GM19372 (cell line): ENCODE results near the gene PTGES3L.

Experiments used
- ATAC-seq: cut with Tn5 transposase; IDR thresholded peaks from one replicate; pipeline ENCODE4 v1.9.1; 2021; ENCODE audit warnings: mild to moderate bottlenecking, low read depth, moderate library complexity; ENCODE audit not compliant: unreplicated experiment

PTGES3L gene

DNA sequence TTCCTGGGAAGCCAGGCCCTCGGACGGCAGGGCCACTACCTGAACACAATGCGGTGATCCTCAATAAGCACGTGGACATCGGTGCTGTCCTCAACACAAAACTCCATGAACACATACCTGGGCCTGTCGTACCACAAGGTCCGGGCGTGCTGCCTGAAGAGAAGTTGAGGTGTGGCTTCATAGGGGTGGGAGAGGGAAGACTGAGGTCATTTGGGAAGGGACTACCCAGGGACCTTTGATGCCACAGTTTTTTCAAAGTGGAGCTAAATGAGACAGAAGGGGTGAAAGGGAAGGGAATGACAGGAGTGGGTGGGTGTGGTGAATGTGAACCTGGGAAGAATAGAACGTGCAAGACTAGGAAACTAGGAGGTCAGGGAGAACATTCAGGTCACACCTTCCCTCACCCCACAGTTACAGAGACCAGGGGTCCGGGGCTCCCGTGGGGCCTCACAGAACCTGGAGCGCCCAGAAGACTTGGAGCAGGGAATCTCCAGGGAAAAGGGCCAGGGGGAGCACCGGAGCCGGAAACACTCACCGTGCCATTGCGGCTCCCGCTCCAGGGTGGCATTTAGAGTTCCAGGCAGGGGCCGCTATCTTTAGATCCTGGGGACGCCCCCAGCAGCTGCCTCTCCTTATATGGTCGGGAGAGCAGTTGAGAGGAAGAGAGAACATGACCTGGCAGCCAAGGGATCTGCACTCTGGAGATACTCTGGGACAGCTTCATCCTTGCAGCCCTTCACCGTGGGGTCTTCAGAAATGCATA, at the start of gene PTGES3L:
Gene PTGES3L (minus strand): TSS at position 570 of the 763 bp plus-strand sequence. CDS start 27 bp downstream, at position 543.
- ATAC-seq: peak; percentile 19

DNA sequence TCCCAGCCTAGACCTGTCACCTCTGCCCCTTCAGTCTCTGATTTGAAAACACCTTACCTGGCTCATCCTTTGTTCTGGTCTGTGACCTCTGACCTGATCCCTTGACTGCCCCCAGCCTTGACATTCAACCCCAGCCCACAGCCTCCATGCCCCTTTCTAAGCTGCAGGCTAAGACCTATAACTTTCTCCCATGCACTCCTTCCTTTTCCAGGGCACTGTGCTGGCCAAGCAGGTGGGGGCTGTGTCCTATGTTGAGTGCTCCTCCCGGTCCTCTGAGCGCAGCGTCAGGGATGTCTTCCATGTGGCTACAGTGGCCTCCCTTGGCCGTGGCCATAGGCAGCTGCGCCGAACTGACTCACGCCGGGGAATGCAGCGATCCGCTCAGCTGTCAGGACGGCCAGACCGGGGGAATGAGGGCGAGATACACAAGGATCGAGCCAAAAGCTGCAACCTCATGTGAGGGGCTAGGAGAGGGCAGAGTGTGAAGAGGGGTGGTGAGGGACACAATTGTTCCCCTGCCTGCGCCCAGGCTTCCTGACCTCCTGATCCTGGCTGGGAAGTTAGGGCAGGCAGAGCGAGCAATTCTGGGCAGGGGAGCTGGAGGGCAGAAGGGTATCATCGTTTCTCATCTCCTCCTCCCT, 48.5 kb upstream of the PTGES3L start:
- ATAC-seq: no peak

DNA sequence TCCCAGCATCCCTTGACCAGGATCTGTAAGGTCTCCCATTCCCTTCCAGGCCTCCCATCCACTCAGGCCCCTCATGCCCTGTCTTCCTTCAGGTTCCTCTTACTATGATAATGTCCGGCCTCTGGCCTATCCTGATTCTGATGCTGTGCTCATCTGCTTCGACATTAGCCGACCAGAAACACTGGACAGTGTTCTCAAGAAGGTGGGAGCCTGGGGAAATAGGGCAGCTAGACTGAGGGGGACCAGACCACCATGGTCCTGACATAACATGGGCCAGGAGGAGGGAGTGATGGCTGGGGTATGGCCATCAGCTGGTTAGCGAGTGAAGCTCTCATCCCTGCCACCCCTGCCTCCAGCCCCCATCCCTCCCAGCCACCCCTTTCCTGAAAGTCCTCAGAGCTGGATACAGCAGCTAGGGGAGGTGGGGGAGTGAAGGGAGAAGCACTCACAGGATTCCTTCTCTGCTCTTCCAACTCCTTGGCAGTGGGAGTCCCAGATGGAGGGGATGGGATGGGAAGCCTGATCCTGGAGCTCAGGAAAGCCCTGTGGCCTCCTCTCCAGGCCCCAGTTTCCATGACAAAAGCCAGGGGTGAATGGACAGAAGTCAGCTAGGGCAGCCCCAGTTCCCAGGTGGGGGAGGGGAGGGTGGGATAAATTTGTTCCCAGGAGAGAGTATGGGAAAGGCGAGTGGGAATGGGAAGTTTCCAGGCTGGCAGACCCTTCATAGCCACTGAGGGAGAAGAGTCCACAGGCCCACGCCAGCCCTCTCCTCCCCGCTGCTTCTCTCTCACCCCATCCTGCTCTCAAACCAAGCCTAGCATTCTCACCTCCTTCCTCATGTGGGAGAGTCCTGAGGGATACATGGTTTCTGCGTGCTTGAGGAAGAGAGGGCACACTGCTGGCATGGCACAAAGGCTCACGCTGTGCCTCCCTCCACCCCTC, 47.5 kb upstream of the PTGES3L start:
- ATAC-seq: no peak

DNA sequence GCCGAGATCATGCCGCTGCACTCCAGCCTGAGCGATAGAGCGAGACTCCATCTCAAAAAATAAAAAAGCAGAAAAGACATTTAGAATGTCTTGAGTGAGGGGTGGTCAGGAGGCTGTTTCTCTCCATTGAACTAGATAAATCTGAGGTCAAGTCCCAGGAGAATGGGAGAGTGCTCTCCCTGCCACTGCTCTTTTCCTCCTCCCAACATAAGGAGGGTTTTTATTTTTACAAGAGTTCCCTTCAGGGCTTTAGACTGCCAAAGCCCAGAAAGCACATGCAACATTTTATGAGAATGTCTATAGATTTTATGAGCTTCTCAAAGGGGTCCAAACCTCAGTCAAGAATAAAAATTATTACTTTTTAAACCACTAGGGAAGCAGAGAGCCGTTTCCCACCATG, 46.7 kb upstream of the PTGES3L start:
- ATAC-seq: no peak

DNA sequence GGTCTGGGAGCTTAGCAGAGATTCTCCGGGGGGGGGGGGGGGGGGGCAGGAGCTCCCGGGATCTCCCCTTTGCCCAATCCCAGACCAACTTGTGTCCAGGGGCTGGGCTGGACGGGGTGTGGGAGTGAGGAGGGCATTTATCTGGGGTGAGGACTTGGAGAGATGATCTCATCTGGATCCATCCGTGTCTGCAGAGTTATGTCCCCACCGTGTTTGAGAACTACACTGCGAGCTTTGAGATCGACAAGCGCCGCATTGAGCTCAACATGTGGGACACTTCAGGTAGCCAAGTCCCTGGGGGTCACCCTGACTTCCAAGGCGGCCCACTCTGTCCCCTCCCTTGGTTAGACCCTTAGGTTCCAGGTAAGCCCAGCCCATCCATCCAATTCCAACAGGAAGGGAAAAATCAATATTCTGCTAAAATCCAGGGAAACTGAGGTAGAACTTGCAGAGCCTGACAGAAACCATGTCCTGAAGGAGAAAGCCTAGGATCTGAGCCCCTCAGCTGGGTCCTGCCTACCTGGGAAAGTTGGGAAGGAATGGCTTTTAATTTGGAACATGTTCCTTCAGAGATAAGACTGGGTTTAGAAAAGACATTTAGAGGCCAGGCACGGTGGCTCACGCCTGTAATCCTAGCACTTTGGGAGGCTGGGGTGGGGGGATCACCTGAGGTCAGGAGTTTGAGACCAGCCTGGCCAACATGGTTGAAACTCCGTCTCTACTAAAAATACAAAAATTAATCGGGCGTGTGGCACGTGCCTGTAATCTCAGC, 46.1 kb upstream of the PTGES3L start:
- ATAC-seq: no peak

DNA sequence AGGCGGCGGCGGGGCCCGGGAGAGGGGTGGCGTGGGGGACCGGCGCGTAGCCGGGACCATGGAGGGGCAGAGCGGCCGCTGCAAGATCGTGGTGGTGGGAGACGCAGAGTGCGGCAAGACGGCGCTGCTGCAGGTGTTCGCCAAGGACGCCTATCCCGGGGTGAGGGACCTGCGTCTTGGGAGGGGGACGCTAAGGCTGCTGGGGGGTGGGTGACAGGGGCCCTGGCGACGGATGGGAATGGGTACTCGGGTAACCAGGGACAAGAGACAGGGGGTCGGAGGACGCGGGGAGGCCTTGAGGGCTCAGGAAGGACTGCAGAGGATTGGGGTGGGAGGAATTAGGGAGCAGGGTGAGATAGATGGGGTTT, 45.4 kb upstream of the PTGES3L start:
- ATAC-seq: no peak

DNA sequence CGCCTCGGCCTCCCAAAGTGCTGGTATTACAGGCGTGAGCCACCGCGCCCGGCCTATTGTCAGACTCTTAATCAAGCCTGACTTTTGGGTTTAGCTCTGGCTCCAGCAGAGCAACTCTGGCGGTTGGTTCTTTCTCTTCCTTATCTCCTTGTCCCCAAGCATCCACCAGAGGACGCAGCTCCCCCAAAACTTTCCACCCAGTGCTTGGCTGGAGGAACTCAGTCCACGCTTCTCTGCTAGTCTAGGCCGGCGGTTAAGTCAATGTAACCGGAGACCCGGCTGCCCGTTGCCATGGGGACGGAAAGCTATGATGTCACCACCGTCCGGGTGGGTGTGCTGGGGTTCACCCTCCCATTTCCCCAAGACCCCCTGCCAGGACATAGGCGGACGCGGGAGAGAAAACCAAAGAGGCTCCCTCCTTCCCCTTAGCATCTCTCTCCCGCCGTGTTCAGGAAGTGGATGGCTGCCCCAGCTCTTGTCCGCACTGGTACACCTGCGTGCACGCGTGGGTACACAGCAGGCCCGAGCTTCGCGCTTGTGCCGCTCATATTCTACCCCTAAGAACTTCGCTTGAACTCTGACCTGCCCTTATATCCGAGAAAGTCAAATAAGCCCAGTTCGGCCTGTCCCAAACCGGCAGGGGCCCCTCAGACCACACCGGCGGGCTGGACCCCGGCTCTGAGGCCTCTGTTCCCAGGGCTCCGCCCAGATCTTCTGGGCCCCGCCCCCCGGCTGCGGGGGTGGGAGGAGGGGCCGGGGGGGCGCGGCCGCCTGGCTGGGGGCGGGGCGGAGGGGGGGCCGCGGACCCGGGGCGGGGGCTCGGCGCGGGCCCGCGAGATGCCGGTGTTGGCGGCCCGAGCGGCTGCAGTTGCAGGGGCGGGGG, 44.8 kb upstream of the PTGES3L start, which contains the start of gene RND2:
Gene RND2 (plus strand): TSS at position 825 of the 883 bp plus-strand sequence. CDS start 117 bp downstream, outside the sequence.
- ATAC-seq: no peak

DNA sequence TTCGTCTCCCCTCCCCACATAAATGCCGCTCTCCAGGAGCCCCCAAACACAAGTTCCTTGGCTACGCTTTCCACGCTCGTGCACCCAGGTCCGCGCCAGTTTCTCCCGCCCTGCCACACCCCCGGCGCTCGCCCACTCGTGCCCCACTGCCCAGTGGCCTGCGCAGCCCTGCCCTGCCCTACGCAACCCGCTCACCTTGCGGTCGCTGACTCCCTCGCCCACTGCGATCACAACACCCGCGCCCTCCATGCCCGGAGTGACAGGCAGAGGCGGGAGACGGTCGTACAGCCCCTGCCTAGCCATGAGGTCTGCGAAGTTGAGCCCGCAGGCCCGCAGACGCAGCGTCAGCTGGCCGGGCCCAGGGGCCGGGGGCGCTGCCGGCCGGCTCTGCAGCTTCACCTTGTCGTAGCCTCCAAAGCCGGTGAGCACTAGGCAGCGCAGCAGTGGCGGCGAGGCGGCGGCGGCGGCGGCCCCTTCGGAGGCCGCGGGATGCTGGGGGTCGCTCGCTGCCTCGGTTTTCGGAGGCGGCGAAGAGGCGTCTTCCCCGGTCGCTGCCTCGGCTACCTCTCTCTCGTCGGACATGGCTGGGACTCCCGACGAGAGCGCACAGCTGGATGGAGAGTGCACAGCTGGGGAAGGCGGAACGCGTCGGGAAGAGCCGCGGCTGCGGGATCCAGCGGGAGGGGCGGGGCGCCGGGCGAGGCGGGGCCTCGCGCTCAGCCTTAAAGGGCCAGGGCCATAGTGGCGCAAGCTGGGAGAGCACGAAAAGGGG, 42.0 kb upstream of the PTGES3L start, which contains the start of gene VAT1:
Gene VAT1 (minus strand): TSS at position 645 of the 772 bp plus-strand sequence. CDS start 63 bp downstream, at position 582.
- ATAC-seq: peak; percentile 46

DNA sequence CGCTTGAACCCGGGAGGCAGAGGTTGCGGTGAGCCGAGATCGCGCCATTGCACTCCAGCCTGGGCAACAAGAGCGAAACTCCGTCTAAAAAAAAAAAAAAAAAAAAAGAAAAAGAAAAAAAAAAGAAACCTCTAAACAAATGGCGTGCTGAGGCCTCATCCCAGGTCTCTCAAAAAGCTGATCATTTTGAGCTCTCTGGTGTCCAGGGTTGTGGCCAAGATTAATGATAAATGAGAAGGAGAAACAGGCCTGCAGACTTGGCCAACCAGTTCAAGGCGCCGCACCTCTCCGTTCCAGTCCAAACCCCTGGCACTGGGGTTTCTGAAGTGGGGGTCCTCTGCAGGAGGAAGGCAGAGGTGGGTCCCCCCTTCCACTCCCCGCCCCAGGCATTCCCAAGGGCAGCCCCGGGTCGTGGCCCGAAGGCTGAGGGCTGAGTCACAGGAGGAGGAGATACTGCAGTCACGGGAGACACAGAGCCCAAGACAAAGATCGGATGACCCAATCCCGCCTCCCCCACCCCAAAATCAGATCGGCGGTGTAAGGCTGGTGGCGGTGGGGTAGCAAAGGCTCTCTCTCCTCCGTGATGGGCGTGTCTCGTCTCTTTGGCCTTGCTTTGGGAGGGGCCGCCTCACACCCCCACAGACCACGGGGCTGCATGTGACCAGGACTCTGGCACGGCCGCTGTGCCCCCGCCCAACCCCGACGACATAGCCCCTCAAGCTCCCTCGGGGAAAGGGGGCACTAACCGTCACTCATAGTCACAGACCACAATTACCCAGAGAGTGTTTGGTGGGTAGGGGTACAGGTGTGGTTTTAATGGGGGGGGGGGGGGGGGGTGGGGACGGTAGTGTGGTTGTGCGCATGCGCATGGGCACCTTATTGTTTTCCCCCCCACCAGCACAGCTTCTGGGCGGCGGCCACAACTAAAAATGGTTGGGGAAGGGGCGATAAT, 41.2 kb upstream of the PTGES3L start:
- no peak for ATAC-seq

DNA sequence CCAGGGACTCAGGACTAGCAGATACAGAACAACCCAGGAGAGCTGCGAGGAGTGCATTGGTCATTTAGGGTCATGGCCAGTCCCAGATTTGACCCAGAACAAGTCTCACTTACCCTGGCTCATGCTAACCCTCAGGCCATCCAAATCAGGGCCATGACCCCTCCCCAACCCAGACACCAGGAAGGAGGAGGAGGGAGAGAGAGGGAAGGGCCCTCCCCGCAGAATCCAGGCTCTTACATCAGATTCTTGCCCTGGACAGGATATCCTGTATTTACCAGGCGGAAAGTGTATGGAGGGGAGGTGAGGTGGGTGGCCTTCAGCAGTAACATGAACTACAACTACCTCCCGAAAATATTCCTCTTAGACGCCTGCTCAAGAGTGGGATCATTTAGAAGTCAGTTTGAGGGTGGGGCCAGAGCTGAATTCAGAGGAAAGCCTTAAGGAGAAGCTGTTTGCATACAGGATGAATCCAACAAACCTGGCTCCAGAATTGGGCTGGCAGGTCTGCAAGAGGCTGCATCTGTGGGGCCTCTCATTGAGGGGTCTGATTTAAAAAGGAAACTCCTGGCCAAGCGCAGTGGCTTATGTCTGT, 40.2 kb upstream of the PTGES3L start:
- no peak for ATAC-seq

DNA sequence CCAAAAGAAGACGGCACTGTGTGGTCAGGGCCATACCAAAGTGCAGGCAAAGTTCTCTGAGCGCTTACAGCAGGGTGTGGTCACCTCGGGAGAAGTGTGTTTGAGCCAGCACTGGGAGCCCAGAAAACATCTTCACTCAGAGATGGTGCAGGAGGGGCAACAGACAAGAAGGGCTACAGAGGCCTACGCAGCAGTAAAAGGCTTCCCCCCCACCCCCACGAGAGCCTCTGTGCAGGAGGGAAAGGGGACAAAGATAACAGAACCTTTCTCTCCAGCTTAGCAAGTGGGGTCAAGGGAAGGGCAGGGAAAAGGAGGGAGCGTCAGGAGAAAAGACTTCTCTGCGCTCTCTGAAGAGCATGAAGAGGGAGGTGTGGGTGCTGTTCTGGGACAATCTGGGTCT, 39.5 kb upstream of the PTGES3L start:
- ATAC-seq: no peak

DNA sequence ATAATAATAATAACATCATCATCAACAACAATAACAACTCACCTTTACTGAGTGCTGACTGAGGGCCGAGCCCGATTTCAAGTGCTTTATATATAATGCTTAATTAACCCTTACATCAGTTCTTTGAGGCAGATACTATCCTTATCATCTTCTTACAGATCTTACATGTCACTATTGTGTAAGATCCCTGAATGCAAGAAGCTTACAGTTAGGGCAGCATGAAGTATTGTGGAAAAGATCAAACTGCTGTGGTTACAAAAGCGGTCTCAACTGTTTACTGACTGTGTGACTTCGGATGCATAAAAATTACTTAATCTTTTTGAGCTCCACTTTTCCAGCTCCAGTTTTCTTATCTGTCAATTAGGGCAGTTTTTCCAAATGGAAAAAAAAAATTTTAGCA, 39.1 kb upstream of the PTGES3L start:
- ATAC-seq: no peak

DNA sequence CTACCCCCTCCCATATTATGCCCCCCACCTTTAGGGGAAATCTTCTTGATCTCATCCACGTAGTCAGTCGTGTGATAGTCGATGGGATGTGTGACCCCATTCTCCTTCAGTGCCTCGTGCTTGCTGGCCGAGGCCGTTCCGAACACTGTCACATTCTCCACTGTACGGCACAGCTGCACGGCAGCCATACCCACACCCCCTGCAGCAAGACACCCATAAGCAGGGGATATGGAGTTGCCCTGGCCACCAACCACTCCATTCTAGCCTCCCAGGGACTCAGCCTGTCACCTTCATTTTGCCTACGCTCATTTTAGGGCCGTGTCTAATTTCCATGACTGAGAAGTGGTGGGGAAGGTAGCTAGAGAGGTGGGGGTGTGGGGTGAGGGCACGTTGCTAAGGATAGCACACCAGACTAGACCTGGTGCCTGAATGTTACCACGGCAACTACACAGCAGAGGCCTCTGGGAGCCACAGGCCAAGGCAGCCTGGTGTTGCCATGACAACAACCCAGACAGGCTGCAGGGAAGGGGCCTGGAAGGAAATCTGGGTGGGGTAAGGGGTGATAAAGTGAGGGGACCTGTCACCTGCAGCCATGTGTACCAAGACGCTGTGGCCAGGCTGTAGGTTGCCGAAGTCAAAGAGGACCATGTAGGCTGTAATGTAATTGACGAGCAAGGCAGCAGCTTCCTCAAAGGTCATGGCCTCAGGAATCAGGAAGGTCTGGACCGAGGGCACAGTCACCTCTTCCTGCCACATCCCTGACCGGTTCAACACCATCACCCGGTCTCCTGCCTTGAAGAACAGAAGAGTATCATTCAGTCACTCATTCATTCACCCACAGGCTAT, 38.4 kb upstream of the PTGES3L start:
- no peak for ATAC-seq

DNA sequence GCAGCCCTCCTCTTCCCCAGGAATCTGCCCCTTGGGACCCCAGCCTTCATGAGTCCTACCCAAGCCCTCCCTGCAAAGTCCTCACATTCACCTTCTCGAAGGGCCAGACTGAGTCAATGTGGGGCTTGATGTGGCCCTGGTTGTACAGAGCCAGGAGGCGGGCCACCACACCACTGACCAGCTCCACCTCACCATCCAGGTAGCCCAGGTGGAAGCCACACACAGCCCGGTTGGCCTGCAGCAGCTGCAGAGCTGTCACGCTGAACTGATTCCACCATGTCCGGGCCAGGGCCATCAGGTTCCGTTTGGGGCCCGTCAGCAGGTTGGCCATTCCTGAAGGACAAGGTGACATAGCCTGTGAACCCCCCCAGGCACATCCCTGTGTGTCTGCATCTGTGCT, 36.3 kb upstream of the PTGES3L start:
- ATAC-seq: no peak

DNA sequence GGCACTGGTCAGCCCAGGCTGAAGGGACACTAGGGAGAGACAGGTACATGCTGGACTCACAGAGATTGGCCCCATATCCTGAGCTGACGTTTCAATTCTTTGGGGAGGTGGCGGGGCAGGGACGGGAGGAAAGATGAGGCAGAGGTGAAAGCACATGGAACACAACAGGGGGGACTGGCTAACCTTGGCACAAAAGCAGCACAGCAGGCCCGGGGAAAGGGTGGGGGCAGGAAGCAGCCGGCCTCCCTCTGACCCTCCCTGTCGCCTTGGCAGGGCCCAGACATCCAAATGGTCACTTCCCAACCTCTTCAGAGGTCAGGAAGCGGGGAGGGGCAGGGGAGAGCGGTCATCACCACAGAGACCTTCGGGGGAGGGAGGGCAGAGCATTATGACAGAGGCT, 35.7 kb upstream of the PTGES3L start:
- ATAC-seq: no peak
